GM12878 (cell line): Measurements from ENCODE around the gene ANK2. TPM values are rescaled to one million over a fixed set of nuclear protein-coding genes. Genes with fewer than 3 reads are reported as not detected.

ENCODE experiments used
- ATAC-seq: fragments of 200-7000 bp; cut with Tn5 transposase; 3 replicates; pipeline ENCODE4 v1.9.1; 2020; ENCODE audit warnings: mild to moderate bottlenecking, moderate library complexity
- BruUV-seq: library from RNA; stranded (reverse); fragments of 400-500 nt; replicated peaks from 2 replicates; lab custom pipeline; 2021; lab: Mats Ljungman, UMichigan
- CTCF ChIA-PET: fragments of 300-600 bp; sonication (Branson Sonifier 250); formaldehyde crosslinking; extraction: SDS; loops from one replicate; lab custom pipeline; 2021; ENCODE audit warnings: inconsistent platforms; lab: Yijun Ruan, JAX
- POLR2A ChIA-PET: fragments of 350-600 bp; formaldehyde crosslinking; extraction: SDS; loops from one replicate; lab custom pipeline; 2021; ENCODE audit warnings: inconsistent platforms; lab: Charles Lee
- RAD21 ChIA-PET: fragments of 300-600 bp; sonication (Branson Sonifier 250); formaldehyde crosslinking; loops from one replicate; lab custom pipeline; 2023; ENCODE audit warnings: antibody characterized with exemption; ENCODE audit not compliant: unreplicated experiment; lab: Charles Lee
- SMC1A ChIA-PET: fragments of 300-600 bp; sonication (Branson Sonifier 250); formaldehyde crosslinking; loops from one replicate; lab custom pipeline; 2023; ENCODE audit not compliant: unreplicated experiment, uncharacterized antibody; lab: Charles Lee
- DNase-seq: peaks from one replicate; pipeline ENCODE4 v3.0.0-alpha.2; 2011; ENCODE audit warnings: low read depth, low spot score
- FAIRE-seq: peaks from 3 replicates; lab custom pipeline; 2011; peaks lifted over from hg19 to GRCh38; lab: Jason Lieb, UNC
- H2AFZ ChIP-seq: 2 replicates; pipeline ENCODE4 v1.6.0; 2011; ENCODE audit warnings: low read depth, low read length, control low read depth; ENCODE audit not compliant: control insufficient read depth
- H3K27ac ChIP-seq: 2 replicates; pipeline ENCODE4 v1.5.1; 2011; ENCODE audit warnings: control low read depth; ENCODE audit not compliant: control insufficient read depth, insufficient read depth
- H3K27me3 ChIP-seq, 2 experiments: replicated peaks in 1 of 2; 2 replicates each; pipeline versions ENCODE4 v1.6.0 to v1.6.1; 2011; ENCODE audit warnings: low read length in 1 of 2; ENCODE audit not compliant: control insufficient read depth in 2 of 2, insufficient read depth in 2 of 2
- H3K36me3 ChIP-seq, 2 experiments: 2 replicates each; pipeline ENCODE4 v1.5.1; 2011; ENCODE audit warnings: low read length in 1 of 2; ENCODE audit not compliant: control insufficient read depth in 2 of 2, insufficient read depth in 2 of 2
- H3K4me1 ChIP-seq: 2 replicates; pipeline ENCODE4 v1.6.1; 2011; ENCODE audit warnings: mild to moderate bottlenecking, low read length, moderate library complexity, mixed read lengths; ENCODE audit not compliant: control insufficient read depth, insufficient read depth
- H3K4me2 ChIP-seq: 2 replicates; pipeline ENCODE4 v1.6.0; 2011; ENCODE audit warnings: control low read depth; ENCODE audit not compliant: control insufficient read depth, insufficient read depth
- H3K4me3 ChIP-seq: fragments of 200-600 bp; sonication (generic); 2 replicates; pipeline ENCODE4 v1.5.1; 2016
- H3K79me2 ChIP-seq: 2 replicates; pipeline ENCODE4 v1.6.0; 2011; ENCODE audit warnings: low read length; ENCODE audit not compliant: control insufficient read depth, insufficient read depth
- H3K9ac ChIP-seq: 2 replicates; pipeline ENCODE4 v1.8.0; 2011; ENCODE audit warnings: low read length, control low read depth, mixed read lengths; ENCODE audit not compliant: control insufficient read depth, insufficient read depth
- H3K9me3 ChIP-seq: replicated peaks from 3 replicates; pipeline ENCODE4 v1.5.1; 2011; ENCODE audit warnings: mild to moderate bottlenecking, low read length; ENCODE audit not compliant: control insufficient read depth, insufficient read depth
- H4K20me1 ChIP-seq: 2 replicates; pipeline ENCODE4 v1.6.0; 2011; ENCODE audit not compliant: control insufficient read depth, insufficient read depth
- CREB1 ChIP-seq: IDR thresholded peaks from 2 replicates; pipeline ENCODE4 v1.6.1; 2012; ENCODE audit warnings: low read depth, mild to moderate bottlenecking, inconsistent platforms
- CUX1 ChIP-seq: IDR thresholded peaks from 2 replicates; pipeline ENCODE4 v1.6.1; 2012; ENCODE audit warnings: improper control_type of control experiment, low read depth, low read length; ENCODE audit not compliant: insufficient replicate concordance
- KAT2A ChIP-seq: conservative IDR thresholded peaks from 2 replicates; pipeline ENCODE4 v1.6.1; 2011; ENCODE audit warnings: low read depth, low read length; ENCODE audit not compliant: control insufficient read depth
- KDM1A ChIP-seq: fragments of 200-600 bp; sonication (generic); IDR thresholded peaks from 2 replicates; pipeline ENCODE4 v1.6.1; 2016; ENCODE audit warnings: borderline replicate concordance
- NRF1 ChIP-seq: conservative IDR thresholded peaks from 2 replicates; pipeline ENCODE4 v1.6.1; 2011; ENCODE audit warnings: mild to moderate bottlenecking, low read depth, low read length, improper control_type of control experiment
- PKNOX1 ChIP-seq: fragments of 450-650 bp; IDR thresholded peaks from 2 replicates; pipeline ENCODE4 v1.6.1; 2016; ENCODE audit warnings: mild to moderate bottlenecking
- WGBS: methylation state at CpG from one replicate; pipeline ENCODE4 v1.1.6; 2016; ENCODE audit warnings: low lambda C conversion rate; ENCODE audit not compliant: insufficient replicate concordance, insufficient coverage; ENCODE audit errors: missing lambda C conversion rate; 5-methylcytosine and 5-hydroxymethylcytosine counted together
- in situ Hi-C: fragments of 300-500 bp; cut with MboI; formaldehyde crosslinking; loops from 9 replicates; pipeline ENCODE4 v1.14.3; 2018; ENCODE audit warnings: mixed read lengths
- intact Hi-C: fragments of 100-400 bp; cut with micrococcal nuclease; formaldehyde crosslinking; loops from one replicate; pipeline ENCODE4 v1.14.2; 2022; ENCODE audit not compliant: unreplicated experiment
- polyA plus RNA-seq, 11 experiments: library from polyadenylated mRNA; depleted of rRNA in 4 of 11; unstranded in 6 of 11; stranded (reverse) in 5 of 11; fragments of >200 nt; fragmentation: Nextera tagmentation in 4 of 11; fragmentation: Illumina TruSeq in 1 of 11; extraction: Ambion mirVana in 4 of 11; extraction: Trizol in 1 of 11; gene quantifications; 1 replicate in 1 of 11; 2 replicates in 10 of 11; pipeline versions ENCODE4 v1.2.1 to v1.2.3, GENCODE V29; 2011 to 2016; ENCODE audit warnings: inconsistent platforms in 2 of 11, missing spikeins in 2 of 11, low read depth in 1 of 11
- total RNA-seq, 4 experiments: library from RNA; depleted of rRNA in 3 of 4; stranded (reverse); fragments of >200 nt in 3 of 4; fragmentation: Illumina TruSeq in 1 of 4; extraction: Trizol in 1 of 4; gene quantifications; 2 replicates each; pipeline versions ENCODE4 v1.2.1 to v1.2.3, GENCODE V29; 2013 to 2021
- TF ChIP-seq, protein P1 (sequence below): fragments of 450-650 bp; IDR thresholded peaks from 2 replicates; pipeline ENCODE4 v1.6.1; 2017; ENCODE audit warnings: antibody characterized with exemption, mild to moderate bottlenecking, moderate library complexity
- TF ChIP-seq, protein P2 (sequence below): fragments of 450-650 bp; IDR thresholded peaks from 2 replicates; pipeline ENCODE4 v1.6.1; 2017; ENCODE audit warnings: mild to moderate bottlenecking, moderate library complexity

Gene ANK2
- total and polyA plus RNA-seq, 10 of the 15 experiments (the other 5 are each of a cell fraction or from before 2014, with no cell fraction given): 1.6 to 13.0 (median 4.1) TPM

DNA sequence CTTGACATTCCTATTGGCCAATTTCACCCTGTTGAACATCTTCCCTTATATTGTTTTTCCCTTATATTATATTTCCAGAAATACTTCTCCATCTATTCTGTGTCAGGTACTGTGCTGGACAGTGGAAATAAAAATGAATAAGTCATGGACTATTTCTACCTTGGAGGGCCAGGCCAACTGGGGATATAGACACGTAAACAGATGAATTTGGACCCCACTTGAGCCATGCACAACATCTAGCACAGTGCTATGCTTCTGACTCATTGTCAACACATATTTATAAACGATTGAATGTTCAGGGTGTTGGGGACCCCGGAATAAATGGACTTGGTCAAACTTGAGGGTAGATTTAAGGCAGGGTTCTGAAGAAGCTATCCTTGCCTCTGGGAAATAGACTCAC is 111.1 kb downstream of the ANK2 start:
- WGBS: 61% methylated on average over 3 of the region's 3 CpGs
- H3K79me2 ChIP-seq: no peaks in the 10 kb centered on the region
- H3K4me3 ChIP-seq: no peak overlapping the region
- BruUV-seq: no TSS peak
- ChIA-PET SMC1A (interaction anchor here (0.6 kb wide), 1 partner anchor 84 kb away, joined by 5 read pairs; no protein-coding TSS in a partner anchor), CTCF (no interaction called here), RAD21 (no interaction called here), POLR2A (no interaction called here)
- H3K27ac ChIP-seq: no peak overlapping the region
- no peak for FAIRE-seq
- no peaks in the 10 kb centered on the region for H3K9me3 ChIP-seq
- ATAC-seq: no peak
- no peaks in the 10 kb centered on the region for H3K27me3 ChIP-seq
- TF ChIP-seq NRF1 (no peak), CREB1 (no peak), CUX1 (no peak), PKNOX1 (no peak), KAT2A (no peak), KDM1A (no peak)
- TF ChIP-seq, protein P1, sequence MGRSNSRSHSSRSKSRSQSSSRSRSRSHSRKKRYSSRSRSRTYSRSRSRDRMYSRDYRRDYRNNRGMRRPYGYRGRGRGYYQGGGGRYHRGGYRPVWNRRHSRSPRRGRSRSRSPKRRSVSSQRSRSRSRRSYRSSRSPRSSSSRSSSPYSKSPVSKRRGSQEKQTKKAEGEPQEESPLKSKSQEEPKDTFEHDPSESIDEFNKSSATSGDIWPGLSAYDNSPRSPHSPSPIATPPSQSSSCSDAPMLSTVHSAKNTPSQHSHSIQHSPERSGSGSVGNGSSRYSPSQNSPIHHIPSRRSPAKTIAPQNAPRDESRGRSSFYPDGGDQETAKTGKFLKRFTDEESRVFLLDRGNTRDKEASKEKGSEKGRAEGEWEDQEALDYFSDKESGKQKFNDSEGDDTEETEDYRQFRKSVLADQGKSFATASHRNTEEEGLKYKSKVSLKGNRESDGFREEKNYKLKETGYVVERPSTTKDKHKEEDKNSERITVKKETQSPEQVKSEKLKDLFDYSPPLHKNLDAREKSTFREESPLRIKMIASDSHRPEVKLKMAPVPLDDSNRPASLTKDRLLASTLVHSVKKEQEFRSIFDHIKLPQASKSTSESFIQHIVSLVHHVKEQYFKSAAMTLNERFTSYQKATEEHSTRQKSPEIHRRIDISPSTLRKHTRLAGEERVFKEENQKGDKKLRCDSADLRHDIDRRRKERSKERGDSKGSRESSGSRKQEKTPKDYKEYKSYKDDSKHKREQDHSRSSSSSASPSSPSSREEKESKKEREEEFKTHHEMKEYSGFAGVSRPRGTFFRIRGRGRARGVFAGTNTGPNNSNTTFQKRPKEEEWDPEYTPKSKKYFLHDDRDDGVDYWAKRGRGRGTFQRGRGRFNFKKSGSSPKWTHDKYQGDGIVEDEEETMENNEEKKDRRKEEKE: no peak
- TF ChIP-seq, protein P2, sequence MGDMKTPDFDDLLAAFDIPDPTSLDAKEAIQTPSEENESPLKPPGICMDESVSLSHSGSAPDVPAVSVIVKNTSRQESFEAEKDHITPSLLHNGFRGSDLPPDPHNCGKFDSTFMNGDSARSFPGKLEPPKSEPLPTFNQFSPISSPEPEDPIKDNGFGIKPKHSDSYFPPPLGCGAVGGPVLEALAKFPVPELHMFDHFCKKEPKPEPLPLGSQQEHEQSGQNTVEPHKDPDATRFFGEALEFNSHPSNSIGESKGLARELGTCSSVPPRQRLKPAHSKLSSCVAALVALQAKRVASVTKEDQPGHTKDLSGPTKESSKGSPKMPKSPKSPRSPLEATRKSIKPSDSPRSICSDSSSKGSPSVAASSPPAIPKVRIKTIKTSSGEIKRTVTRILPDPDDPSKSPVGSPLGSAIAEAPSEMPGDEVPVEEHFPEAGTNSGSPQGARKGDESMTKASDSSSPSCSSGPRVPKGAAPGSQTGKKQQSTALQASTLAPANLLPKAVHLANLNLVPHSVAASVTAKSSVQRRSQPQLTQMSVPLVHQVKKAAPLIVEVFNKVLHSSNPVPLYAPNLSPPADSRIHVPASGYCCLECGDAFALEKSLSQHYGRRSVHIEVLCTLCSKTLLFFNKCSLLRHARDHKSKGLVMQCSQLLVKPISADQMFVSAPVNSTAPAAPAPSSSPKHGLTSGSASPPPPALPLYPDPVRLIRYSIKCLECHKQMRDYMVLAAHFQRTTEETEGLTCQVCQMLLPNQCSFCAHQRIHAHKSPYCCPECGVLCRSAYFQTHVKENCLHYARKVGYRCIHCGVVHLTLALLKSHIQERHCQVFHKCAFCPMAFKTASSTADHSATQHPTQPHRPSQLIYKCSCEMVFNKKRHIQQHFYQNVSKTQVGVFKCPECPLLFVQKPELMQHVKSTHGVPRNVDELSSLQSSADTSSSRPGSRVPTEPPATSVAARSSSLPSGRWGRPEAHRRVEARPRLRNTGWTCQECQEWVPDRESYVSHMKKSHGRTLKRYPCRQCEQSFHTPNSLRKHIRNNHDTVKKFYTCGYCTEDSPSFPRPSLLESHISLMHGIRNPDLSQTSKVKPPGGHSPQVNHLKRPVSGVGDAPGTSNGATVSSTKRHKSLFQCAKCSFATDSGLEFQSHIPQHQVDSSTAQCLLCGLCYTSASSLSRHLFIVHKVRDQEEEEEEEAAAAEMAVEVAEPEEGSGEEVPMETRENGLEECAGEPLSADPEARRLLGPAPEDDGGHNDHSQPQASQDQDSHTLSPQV: no peak
- no peak for DNase-seq
- H2AFZ ChIP-seq: no peak overlapping the region
- H4K20me1 ChIP-seq: no peaks in the 10 kb centered on the region
- H3K4me1 ChIP-seq: no peaks in the 10 kb centered on the region
- H3K36me3 ChIP-seq: no peaks in the 10 kb centered on the region
- intact Hi-C loops (no loop called here), in situ Hi-C loops (no loop called here)
- no peak overlapping the region for H3K9ac ChIP-seq
- no peak overlapping the region for H3K4me2 ChIP-seq
